Right lobe of liver (tissue), 6 donors: Measurements from ENCODE around the gene STRN4. TPM values are rescaled to one million over a fixed set of nuclear protein-coding genes. Genes with fewer than 3 reads are reported as not detected.

ENCODE experiments used
- ATAC-seq, 4 donors: fragments of 200-7000 bp; cut with Tn5 transposase; one replicate each; pipeline ENCODE4 v1.9.1; 2020; ENCODE audit warnings: mild to moderate bottlenecking in 4 of 4, moderate library complexity in 4 of 4
- DNase-seq, 3 donors: peaks; one replicate each; pipeline ENCODE4 v3.0.0-alpha.2; 2020
- H3K27ac ChIP-seq, 3 donors: fragments of 200-600 bp; one replicate each; pipeline ENCODE4 v1.8.0; 2022
- H3K27me3 ChIP-seq, 2 donors: fragments of 200-600 bp; one replicate each; pipeline ENCODE4 v1.8.0; 2022
- H3K36me3 ChIP-seq, 4 donors: fragments of 200-600 bp; sonication (generic) in 1 of 4; one replicate each; pipeline versions ENCODE4 v1.5.1 to v1.8.0; 2017 to 2022; ENCODE audit warnings: control low read depth in 1 of 4
- H3K4me1 ChIP-seq, 4 donors: fragments of 200-600 bp; sonication (generic) in 1 of 4; one replicate each; pipeline versions ENCODE4 v1.5.1 to v1.8.0; 2017 to 2022; ENCODE audit warnings: control low read depth in 1 of 4
- H3K4me3 ChIP-seq, 3 donors: fragments of 200-600 bp; one replicate each; pipeline ENCODE4 v1.8.0; 2022
- H3K9me3 ChIP-seq, 4 donors: fragments of 200-600 bp; sonication (generic) in 1 of 4; one replicate each; pipeline versions ENCODE4 v1.5.1 to v1.8.0; 2017 to 2022; ENCODE audit warnings: control low read depth in 1 of 4
- POLR2A ChIP-seq: fragments of 450-650 bp; IDR thresholded peaks from one replicate; pipeline ENCODE4 v1.6.1; 2017; ENCODE audit warnings: antibody characterized with exemption, mild to moderate bottlenecking
- WGBS: methylation state at CpG from one replicate; pipeline ENCODE4 v1.1.6; 2018; ENCODE audit warnings: low coverage, low lambda C conversion rate; ENCODE audit not compliant: insufficient coverage; ENCODE audit errors: missing lambda C conversion rate; 5-methylcytosine and 5-hydroxymethylcytosine counted together
- intact Hi-C, 2 donors: fragments of 100-400 bp; cut with DNase I; formaldehyde crosslinking; loops; one replicate each; pipeline versions ENCODE4 v1.11.2 to v1.14.1; 2022
- total RNA-seq, 6 experiments: library from RNA; depleted of rRNA in 2 of 6; stranded (reverse); fragments of >200 nt in 2 of 6; fragmentation: NEBNext Ultra II Directional in 3 of 6; extraction: Animal tissue kit (Norgen Biotek cat#: 25700) in 3 of 6; gene quantifications; one replicate each; pipeline versions ENCODE4 v1.1.0 to v1.2.4, GENCODE V29; 2016 to 2023
- TF ChIP-seq, protein P1 (sequence below), 4 donors: fragments of 200-600 bp in 3 of 4; fragments of 450-650 bp in 1 of 4; IDR thresholded peaks; one replicate each; pipeline versions ENCODE4 v1.5.1 to v1.8.0; 2016 to 2022; ENCODE audit warnings: antibody characterized with exemption in 4 of 4, mild to moderate bottlenecking in 2 of 4
- donor health status: DM: no; HTN: yes; CAD: no.
- donor health status: DM: no; HTN: no; CAD: no.
- donor health status: DM: no; HTN: no; CAD: no.
- donor health status: DM: no; HTN: yes; CAD: no.
- donor health status: DM: no; HTN: yes; CAD: no.

Gene STRN4
- total RNA-seq, 6 experiments from 2014 or later: 16.9 to 28.1 (median 23.7) TPM

DNA sequence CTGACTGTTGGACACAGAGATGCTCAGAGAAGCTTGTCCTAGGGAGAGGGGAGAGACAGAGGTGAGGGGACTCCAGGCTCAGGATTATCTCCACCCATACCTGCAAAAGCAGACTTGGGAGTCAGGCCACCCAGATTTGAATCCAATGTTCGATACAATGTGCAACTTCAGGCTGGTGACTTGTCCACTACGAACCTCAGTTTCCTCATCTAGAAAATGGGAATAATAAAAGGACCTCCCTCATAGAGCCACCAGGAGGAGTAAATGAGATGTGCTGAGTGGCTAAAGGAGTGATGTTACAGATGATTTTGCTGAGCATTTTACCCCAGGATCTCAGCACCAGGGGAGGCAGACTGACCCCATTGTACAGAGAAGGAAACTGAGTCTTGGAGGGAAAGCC is 54.3 kb downstream of the STRN4 start:
- WGBS: no CpG with 5 or more reads among the region's 2 CpGs
- Histone ChIP-seq H3K36me3 (peaks cover 0 to 96% (median 39%) of the 10 kb centered on the region in 4 donors), H3K27ac (no peak overlapping the region), H3K9me3 (no peaks in the 10 kb centered on the region), H3K4me1 (no peaks in the 10 kb centered on the region), H3K4me3 (no peak overlapping the region), H3K27me3 (no peaks in the 10 kb centered on the region)
- ATAC-seq (no peak), DNase-seq (no peak)
- TF ChIP-seq, protein P1, sequence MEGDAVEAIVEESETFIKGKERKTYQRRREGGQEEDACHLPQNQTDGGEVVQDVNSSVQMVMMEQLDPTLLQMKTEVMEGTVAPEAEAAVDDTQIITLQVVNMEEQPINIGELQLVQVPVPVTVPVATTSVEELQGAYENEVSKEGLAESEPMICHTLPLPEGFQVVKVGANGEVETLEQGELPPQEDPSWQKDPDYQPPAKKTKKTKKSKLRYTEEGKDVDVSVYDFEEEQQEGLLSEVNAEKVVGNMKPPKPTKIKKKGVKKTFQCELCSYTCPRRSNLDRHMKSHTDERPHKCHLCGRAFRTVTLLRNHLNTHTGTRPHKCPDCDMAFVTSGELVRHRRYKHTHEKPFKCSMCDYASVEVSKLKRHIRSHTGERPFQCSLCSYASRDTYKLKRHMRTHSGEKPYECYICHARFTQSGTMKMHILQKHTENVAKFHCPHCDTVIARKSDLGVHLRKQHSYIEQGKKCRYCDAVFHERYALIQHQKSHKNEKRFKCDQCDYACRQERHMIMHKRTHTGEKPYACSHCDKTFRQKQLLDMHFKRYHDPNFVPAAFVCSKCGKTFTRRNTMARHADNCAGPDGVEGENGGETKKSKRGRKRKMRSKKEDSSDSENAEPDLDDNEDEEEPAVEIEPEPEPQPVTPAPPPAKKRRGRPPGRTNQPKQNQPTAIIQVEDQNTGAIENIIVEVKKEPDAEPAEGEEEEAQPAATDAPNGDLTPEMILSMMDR (IDR thresholded peaks at IDR 0.05): no peak
- no peak for TF ChIP-seq POLR2A
- intact Hi-C loops: no loop called here

DNA sequence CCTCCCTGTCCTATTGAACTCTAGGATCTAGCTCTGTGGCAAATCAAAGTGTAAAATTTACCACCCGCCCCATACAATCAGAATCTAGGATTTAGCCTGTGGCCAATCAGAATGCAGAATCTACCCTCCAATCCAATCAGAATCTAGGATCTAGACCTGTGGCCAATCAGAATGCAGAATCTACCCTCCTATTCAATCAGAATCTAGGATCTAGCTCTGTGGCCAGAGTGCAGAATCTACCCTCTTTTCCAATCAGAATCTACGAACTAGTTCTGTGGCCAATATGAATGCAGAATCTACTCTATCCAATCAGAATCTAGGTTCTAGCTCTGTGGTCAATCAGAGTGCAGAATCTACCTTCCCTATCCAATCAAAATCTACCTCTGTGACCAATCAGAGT is 55.1 kb downstream of the STRN4 start:
- no peaks in the 10 kb centered on the region for H3K9me3 ChIP-seq
- 50% methylated on average over 2 of the region's 2 CpGs for WGBS
- no peak for TF ChIP-seq POLR2A
- TF ChIP-seq, protein P1 (IDR thresholded peaks at IDR 0.05): no peak

DNA sequence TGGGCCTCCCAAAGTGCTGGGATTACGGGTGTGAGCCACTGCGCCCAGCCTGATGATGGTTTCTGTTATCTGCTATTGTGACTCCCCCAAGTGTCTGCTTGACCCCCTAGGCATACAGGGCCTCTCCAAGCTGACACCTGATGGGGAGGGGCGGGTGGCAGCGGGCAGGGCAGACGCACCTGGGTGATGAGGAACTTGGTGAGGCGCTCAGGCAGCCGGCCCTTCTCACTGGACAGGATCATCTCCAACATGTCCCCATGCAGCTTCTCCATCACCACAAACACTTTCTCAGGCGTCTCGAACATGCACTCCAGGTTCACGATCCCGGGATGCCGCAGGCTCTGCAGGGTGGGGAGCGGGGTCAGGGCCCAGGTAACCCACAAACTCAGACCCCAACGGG is 56.9 kb downstream of the STRN4 start:
- Histone ChIP-seq H3K4me1 (no peaks in the 10 kb centered on the region), H3K4me3 (no peak overlapping the region), H3K36me3 (peaks cover 0 to 96% (median 30%) of the 10 kb centered on the region in 4 donors), H3K9me3 (no peaks in the 10 kb centered on the region), H3K27me3 (no peaks in the 10 kb centered on the region), H3K27ac (no peak overlapping the region)
- DNase-seq: no peak
- 78% methylated on average over 5 of the region's 14 CpGs for WGBS
- intact Hi-C loops: no loop called here
- no peak for ATAC-seq
- TF ChIP-seq POLR2A: no peak
- TF ChIP-seq, protein P1 (IDR thresholded peaks at IDR 0.05): no peak

More for the DNA sequence above, 55.1 kb downstream of the STRN4 start:
- no peaks in the 10 kb centered on the region for H3K27me3 ChIP-seq
- peaks cover 0 to 95% (median 34%) of the 10 kb centered on the region in 4 donors for H3K36me3 ChIP-seq
- intact Hi-C loops: no loop called here
- no peak for ATAC-seq
- no peak for DNase-seq
- no peak overlapping the region for H3K27ac ChIP-seq
- H3K4me1 ChIP-seq: no peaks in the 10 kb centered on the region
- H3K4me3 ChIP-seq: no peak overlapping the region

DNA sequence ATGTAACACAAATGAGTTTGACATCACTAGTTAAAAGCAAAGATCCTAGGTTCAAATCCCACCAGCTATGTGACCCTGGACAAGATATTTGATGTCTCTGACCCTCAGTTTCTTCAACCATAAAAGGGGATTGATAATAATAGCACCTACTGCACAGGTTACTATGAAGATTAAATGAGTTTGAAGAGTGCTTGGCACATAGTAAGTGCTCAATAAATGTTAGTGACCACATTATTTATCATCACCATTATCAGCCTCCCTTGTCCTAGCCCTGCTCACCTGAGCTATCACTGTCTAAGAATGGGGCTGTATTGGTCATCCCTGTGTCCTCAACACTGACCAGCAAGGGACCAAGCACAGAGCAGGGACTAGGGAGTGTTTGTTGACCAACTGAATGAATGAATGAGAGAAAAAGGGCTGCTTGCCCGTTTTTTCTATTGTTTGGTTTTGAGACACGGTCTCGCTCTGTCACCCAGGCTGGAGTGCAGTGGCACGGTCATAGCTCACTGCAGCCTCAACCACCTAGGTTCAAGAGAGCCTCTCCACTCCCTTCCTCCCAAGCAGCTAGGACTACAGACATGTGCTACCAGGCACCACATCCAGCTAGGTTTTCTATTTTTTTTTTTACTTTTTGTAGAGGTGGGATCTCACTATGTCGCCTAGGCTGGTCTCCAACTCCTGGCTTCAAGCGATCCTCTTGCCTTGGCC is 58.7 kb downstream of the STRN4 start:
- intact Hi-C loops: no loop called here
- Histone ChIP-seq H3K36me3 (peaks cover 0 to 96% (median 26%) of the 10 kb centered on the region in 4 donors), H3K27ac (no peak overlapping the region), H3K27me3 (no peaks in the 10 kb centered on the region), H3K4me3 (no peak overlapping the region), H3K9me3 (no peaks in the 10 kb centered on the region), H3K4me1 (no peaks in the 10 kb centered on the region)
- ATAC-seq (no peak), DNase-seq (no peak)
- TF ChIP-seq, protein P1 (IDR thresholded peaks at IDR 0.05): no peak
- TF ChIP-seq POLR2A: no peak
- WGBS: 100% methylated on average over 2 of the region's 6 CpGs
